Measurements from ENCODE around the gene ATCAY. TPM values are rescaled to one million over a fixed set of nuclear protein-coding genes. Genes with fewer than 3 reads are reported as not detected.

Gene ATCAY
- polyA plus RNA-seq, 1 donor, result 5.4 TPM

GRCh38 chr19:3837922-3838321 lies 42.6 kb upstream of the ATCAY start:
- Histone ChIP-seq H3K4me1 (ENCODE audit: control insufficient read depth, insufficient read depth, low read length) (no peaks in the 10 kb centered on the region), H3K36me3 (ENCODE audit: control insufficient read depth, insufficient read depth, low read length) (no peaks in the 10 kb centered on the region), H3K9me3 (ENCODE audit: control insufficient read depth, low read depth, low read length) (no peaks in the 10 kb centered on the region), H3K27me3 (ENCODE audit: control insufficient read depth, insufficient read depth, low read length) (no peaks in the 10 kb centered on the region), H3K4me3 (ENCODE audit: low read length) (no peak overlapping the region), H3K27ac (ENCODE audit: low read length) (no peak overlapping the region)
- no peak for DNase-seq
- WGBS (ENCODE audit: insufficient coverage, low lambda C conversion rate), result no CpG with 5 or more reads among the region's 19 CpGs

DNA sequence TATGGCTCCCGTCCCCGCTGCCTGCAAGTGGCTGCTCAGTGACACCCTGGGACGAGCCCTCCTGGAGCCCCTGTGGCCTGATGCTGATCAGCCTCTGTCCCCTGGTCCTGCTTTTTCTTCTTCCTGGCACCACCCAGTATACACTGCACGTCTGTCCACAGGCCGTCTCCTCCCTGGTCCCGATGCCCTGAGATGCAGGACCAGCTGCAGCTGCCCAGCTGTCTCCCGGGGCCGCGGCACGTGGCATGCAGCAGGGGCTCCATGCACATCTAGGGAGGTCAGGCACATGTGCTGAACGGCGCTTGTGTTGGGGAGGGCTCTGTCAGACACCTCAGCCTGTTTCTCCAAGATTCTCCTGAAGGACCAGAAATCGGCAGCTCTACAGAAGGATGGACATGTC lies 41.8 kb upstream of the ATCAY start:
- 83% methylated on average over 1 of the region's 13 CpGs for WGBS (ENCODE audit: insufficient coverage, low lambda C conversion rate)
- H3K9me3 ChIP-seq (ENCODE audit: control insufficient read depth, low read depth, low read length), result no peaks in the 10 kb centered on the region
- no peaks in the 10 kb centered on the region for H3K4me1 ChIP-seq (ENCODE audit: control insufficient read depth, insufficient read depth, low read length)
- no peak for DNase-seq
- no peak overlapping the region for H3K4me3 ChIP-seq (ENCODE audit: low read length)
- H3K36me3 ChIP-seq (ENCODE audit: control insufficient read depth, insufficient read depth, low read length), result no peaks in the 10 kb centered on the region
- H3K27ac ChIP-seq (ENCODE audit: low read length), result no peak overlapping the region
- H3K27me3 ChIP-seq (ENCODE audit: control insufficient read depth, insufficient read depth, low read length), result no peaks in the 10 kb centered on the region

- H3K4me3 ChIP-seq (ENCODE audit: low read length), result no peak overlapping the region
- no peak overlapping the region for H3K27ac ChIP-seq (ENCODE audit: low read length)
- 54% methylated on average over 3 of the region's 13 CpGs for WGBS (ENCODE audit: insufficient coverage, low lambda C conversion rate)
- H3K9me3 ChIP-seq (ENCODE audit: control insufficient read depth, low read depth, low read length), result no peaks in the 10 kb centered on the region
- H3K36me3 ChIP-seq (ENCODE audit: control insufficient read depth, insufficient read depth, low read length), result no peaks in the 10 kb centered on the region
- DNase-seq, result no peak
- H3K4me1 ChIP-seq (ENCODE audit: control insufficient read depth, insufficient read depth, low read length), result no peaks in the 10 kb centered on the region
- H3K27me3 ChIP-seq (ENCODE audit: control insufficient read depth, insufficient read depth, low read length), result no peaks in the 10 kb centered on the region
Observed at GRCh38 chr19:3839941-3840340, 40.5 kb upstream of the ATCAY start.

- H3K9me3 ChIP-seq (ENCODE audit: control insufficient read depth, low read depth, low read length), result no peaks in the 10 kb centered on the region
- H3K36me3 ChIP-seq (ENCODE audit: control insufficient read depth, insufficient read depth, low read length), result no peaks in the 10 kb centered on the region
- DNase-seq, result no peak
- H3K27ac ChIP-seq (ENCODE audit: low read length), result no peak overlapping the region
- H3K4me1 ChIP-seq (ENCODE audit: control insufficient read depth, insufficient read depth, low read length), result no peaks in the 10 kb centered on the region
- H3K27me3 ChIP-seq (ENCODE audit: control insufficient read depth, insufficient read depth, low read length), result no peaks in the 10 kb centered on the region
- no CpG with 5 or more reads among the region's 10 CpGs for WGBS (ENCODE audit: insufficient coverage, low lambda C conversion rate)
- no peak overlapping the region for H3K4me3 ChIP-seq (ENCODE audit: low read length)
Observed at GRCh38 chr19:3840804-3841203, 39.7 kb upstream of the ATCAY start.

DNA sequence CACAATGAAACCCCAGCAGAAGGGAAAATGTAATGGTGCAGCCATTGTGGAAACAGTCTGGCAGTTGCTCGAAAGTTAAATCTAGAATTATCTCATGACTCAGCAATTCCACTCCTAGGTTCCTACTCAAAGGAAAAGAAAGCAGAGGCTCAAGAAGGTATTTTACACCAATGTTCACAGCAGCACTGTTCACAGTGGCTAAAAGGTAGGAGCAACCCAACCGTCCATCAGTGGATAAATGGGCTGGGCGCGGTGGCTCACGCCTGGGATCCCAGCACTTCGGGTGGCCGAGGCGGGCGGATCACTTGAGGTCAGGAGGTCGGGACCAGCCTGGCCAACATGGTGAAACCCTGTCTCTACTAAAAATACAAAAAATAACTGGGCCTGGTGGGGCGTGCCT lies 37.5 kb upstream of the ATCAY start:
- DNase-seq, result no peak
- Histone ChIP-seq H3K4me1 (ENCODE audit: control insufficient read depth, insufficient read depth, low read length) (no peaks in the 10 kb centered on the region), H3K27ac (ENCODE audit: low read length) (no peak overlapping the region), H3K27me3 (ENCODE audit: control insufficient read depth, insufficient read depth, low read length) (no peaks in the 10 kb centered on the region), H3K9me3 (ENCODE audit: control insufficient read depth, low read depth, low read length) (no peaks in the 10 kb centered on the region), H3K36me3 (ENCODE audit: control insufficient read depth, insufficient read depth, low read length) (no peaks in the 10 kb centered on the region), H3K4me3 (ENCODE audit: low read length) (no peak overlapping the region)
- WGBS (ENCODE audit: insufficient coverage, low lambda C conversion rate), result no CpG with 5 or more reads among the region's 11 CpGs

DNA sequence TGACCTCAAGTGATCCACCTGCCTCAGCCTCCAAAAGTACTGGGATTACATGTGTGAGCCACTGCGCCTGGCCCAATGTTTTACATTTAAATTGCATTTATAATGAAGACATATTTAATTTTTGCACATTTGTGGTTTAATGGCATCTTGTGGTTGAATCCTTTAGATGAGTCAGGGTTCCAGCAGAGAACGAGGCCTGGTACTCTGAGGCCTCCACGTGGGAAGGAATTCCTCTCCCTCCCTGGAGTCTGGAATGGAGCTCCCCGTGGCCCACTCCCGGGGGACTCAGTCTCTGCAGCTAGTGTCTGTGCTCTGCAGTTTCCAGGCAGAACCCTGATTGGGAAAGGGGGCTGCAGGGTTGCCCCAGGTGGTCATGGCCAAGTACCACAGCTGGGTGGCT lies 35.9 kb upstream of the ATCAY start:
- no peak overlapping the region for H3K27ac ChIP-seq (ENCODE audit: low read length)
- H3K4me1 ChIP-seq (ENCODE audit: control insufficient read depth, insufficient read depth, low read length), result no peaks in the 10 kb centered on the region
- H3K9me3 ChIP-seq (ENCODE audit: control insufficient read depth, low read depth, low read length), result no peaks in the 10 kb centered on the region
- H3K4me3 ChIP-seq (ENCODE audit: low read length), result no peak overlapping the region
- H3K36me3 ChIP-seq (ENCODE audit: control insufficient read depth, insufficient read depth, low read length), result no peaks in the 10 kb centered on the region
- no CpG with 5 or more reads among the region's 5 CpGs for WGBS (ENCODE audit: insufficient coverage, low lambda C conversion rate)
- no peak for DNase-seq
- H3K27me3 ChIP-seq (ENCODE audit: control insufficient read depth, insufficient read depth, low read length), result no peaks in the 10 kb centered on the region

- Histone ChIP-seq H3K36me3 (ENCODE audit: control insufficient read depth, insufficient read depth, low read length) (no peaks in the 10 kb centered on the region), H3K9me3 (ENCODE audit: control insufficient read depth, low read depth, low read length) (peaks cover 6% of the 10 kb centered on the region), H3K27me3 (ENCODE audit: control insufficient read depth, insufficient read depth, low read length) (no peaks in the 10 kb centered on the region), H3K4me3 (ENCODE audit: low read length) (no peak overlapping the region), H3K27ac (ENCODE audit: low read length) (no peak overlapping the region), H3K4me1 (ENCODE audit: control insufficient read depth, insufficient read depth, low read length) (no peaks in the 10 kb centered on the region)
- DNase-seq, result no peak
- no CpG with 5 or more reads among the region's 5 CpGs for WGBS (ENCODE audit: insufficient coverage, low lambda C conversion rate)
Observed at GRCh38 chr19:3849092-3849491, 31.4 kb upstream of the ATCAY start.

- H3K27me3 ChIP-seq (ENCODE audit: control insufficient read depth, insufficient read depth, low read length), result no peaks in the 10 kb centered on the region
- no peak overlapping the region for H3K4me3 ChIP-seq (ENCODE audit: low read length)
- peaks cover 6% of the 10 kb centered on the region for H3K9me3 ChIP-seq (ENCODE audit: control insufficient read depth, low read depth, low read length)
- DNase-seq, result no peak
- no CpG with 5 or more reads among the region's 12 CpGs for WGBS (ENCODE audit: insufficient coverage, low lambda C conversion rate)
- no peaks in the 10 kb centered on the region for H3K36me3 ChIP-seq (ENCODE audit: control insufficient read depth, insufficient read depth, low read length)
- H3K27ac ChIP-seq (ENCODE audit: low read length), result no peak overlapping the region
- no peaks in the 10 kb centered on the region for H3K4me1 ChIP-seq (ENCODE audit: control insufficient read depth, insufficient read depth, low read length)
Observed at GRCh38 chr19:3849787-3850186, 30.7 kb upstream of the ATCAY start.

- no peaks in the 10 kb centered on the region for H3K36me3 ChIP-seq (ENCODE audit: control insufficient read depth, insufficient read depth, low read length)
- H3K4me1 ChIP-seq (ENCODE audit: control insufficient read depth, insufficient read depth, low read length), result no peaks in the 10 kb centered on the region
- no peak for DNase-seq
- peaks cover 6% of the 10 kb centered on the region for H3K9me3 ChIP-seq (ENCODE audit: control insufficient read depth, low read depth, low read length)
- no peak overlapping the region for H3K4me3 ChIP-seq (ENCODE audit: low read length)
- no peaks in the 10 kb centered on the region for H3K27me3 ChIP-seq (ENCODE audit: control insufficient read depth, insufficient read depth, low read length)
- no peak overlapping the region for H3K27ac ChIP-seq (ENCODE audit: low read length)
- 60% methylated on average over 1 of the region's 6 CpGs for WGBS (ENCODE audit: insufficient coverage, low lambda C conversion rate)
Observed at GRCh38 chr19:3850320-3850972, 30.0 kb upstream of the ATCAY start.

GRCh38 chr19:3851254-3852176 lies 29.0 kb upstream of the ATCAY start:
- DNase-seq, result no peak
- peaks cover 6% of the 10 kb centered on the region for H3K9me3 ChIP-seq (ENCODE audit: control insufficient read depth, low read depth, low read length)
- no peak overlapping the region for H3K27ac ChIP-seq (ENCODE audit: low read length)
- no peaks in the 10 kb centered on the region for H3K36me3 ChIP-seq (ENCODE audit: control insufficient read depth, insufficient read depth, low read length)
- H3K4me1 ChIP-seq (ENCODE audit: control insufficient read depth, insufficient read depth, low read length), result no peaks in the 10 kb centered on the region
- no peak overlapping the region for H3K4me3 ChIP-seq (ENCODE audit: low read length)
- no peaks in the 10 kb centered on the region for H3K27me3 ChIP-seq (ENCODE audit: control insufficient read depth, insufficient read depth, low read length)
- 100% methylated on average over 1 of the region's 11 CpGs for WGBS (ENCODE audit: insufficient coverage, low lambda C conversion rate)

Data from large intestine (tissue), 3 donors.